Mesodermal cell (in vitro differentiated cells): Measurements from ENCODE around the gene YPEL5.
"Not testable (repeated sequence)": the region's sequence is repeated elsewhere in the genome, so short reads cannot be mapped to it uniquely, and the experiment has no call there.

Source experiments
- H3K27ac ChIP-seq: 2 replicates; pipeline ENCODE4 v1.7.0; 2013; ENCODE audit warnings: mild to moderate bottlenecking, low read depth, low read length, moderate library complexity; ENCODE audit not compliant: severe bottlenecking
- H3K36me3 ChIP-seq: 2 replicates; pipeline ENCODE4 v1.7.1; 2013; ENCODE audit warnings: mild to moderate bottlenecking, low read length, moderate library complexity; ENCODE audit not compliant: control insufficient read depth, insufficient read depth
- H3K4me1 ChIP-seq: one replicate; pipeline ENCODE4 v1.7.1; 2013; ENCODE audit warnings: mild to moderate bottlenecking, low read length; ENCODE audit not compliant: insufficient read depth, control insufficient read depth, poor library complexity, severe bottlenecking
- H3K4me3 ChIP-seq: 2 replicates; pipeline ENCODE4 v1.7.0; 2013; ENCODE audit warnings: low read length, control low read depth, mild to moderate bottlenecking; ENCODE audit not compliant: insufficient read depth, poor library complexity, severe bottlenecking; ENCODE audit errors: extremely low read depth
- H3K9me3 ChIP-seq: 2 replicates; pipeline ENCODE4 v1.7.1; 2013; ENCODE audit warnings: mild to moderate bottlenecking, low read length, moderate library complexity; ENCODE audit not compliant: control insufficient read depth
- WGBS, 2 experiments: methylation state at CpG; one replicate each; pipeline ENCODE4 v1.1.5; 2013; ENCODE audit warnings: missing lambda C conversion rate in 2 of 2; ENCODE audit not compliant: insufficient coverage in 2 of 2; 5-methylcytosine and 5-hydroxymethylcytosine counted together

Gene YPEL5

GRCh38 chr2:30139131-30139870 is 7.5 kb upstream of the YPEL5 start:
- Histone ChIP-seq H3K27ac (no peak overlapping the region), H3K9me3 (no peaks in the 10 kb centered on the region), H3K4me1 (no peaks in the 10 kb centered on the region), H3K4me3 (no peak overlapping the region), H3K36me3 (no peaks in the 10 kb centered on the region)
- WGBS, 2 experiments: 75 to 79% methylated on average over 5 of the region's 6 CpGs

DNA sequence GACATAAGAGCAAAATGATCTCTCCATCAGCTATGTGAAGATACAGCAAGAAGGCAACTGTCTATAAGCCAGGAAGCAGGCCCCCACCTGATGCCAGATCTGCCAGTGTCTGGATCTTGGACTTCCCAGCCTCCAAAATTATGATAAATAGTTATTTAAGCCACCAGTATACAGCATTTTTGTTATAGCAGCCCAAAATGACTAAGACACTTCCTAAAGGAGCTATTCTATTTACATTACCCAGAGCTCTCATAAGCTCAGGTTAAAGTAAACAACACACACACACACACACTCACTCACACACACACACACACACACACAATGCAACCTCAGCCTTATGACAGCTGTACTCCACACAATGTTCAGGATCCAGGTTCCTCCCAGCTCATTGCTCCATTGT is 5.7 kb upstream of the YPEL5 start:
- H3K9me3 ChIP-seq: no peaks in the 10 kb centered on the region
- H3K27ac ChIP-seq: no peak overlapping the region
- H3K4me3 ChIP-seq: no peak overlapping the region
- H3K36me3 ChIP-seq: no peaks in the 10 kb centered on the region
- H3K4me1 ChIP-seq: no peaks in the 10 kb centered on the region

DNA sequence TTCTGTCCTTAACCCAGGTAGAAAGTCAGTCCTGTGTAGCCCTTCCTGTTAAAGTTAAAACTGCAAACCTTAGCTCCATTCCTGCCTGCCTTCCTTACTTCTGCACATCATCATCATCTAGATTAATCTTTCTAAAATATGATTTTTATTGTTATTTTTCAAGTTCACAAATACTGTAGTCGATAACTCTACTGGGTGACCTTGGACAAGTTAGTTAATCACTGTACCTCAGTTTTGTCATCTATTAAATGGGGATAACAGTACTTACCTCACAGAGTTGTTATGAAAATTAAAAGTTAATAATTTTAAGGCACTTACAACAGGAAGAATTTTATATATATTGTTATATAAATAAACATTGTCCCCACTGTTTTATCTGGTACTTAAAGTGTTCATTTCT is 2.5 kb upstream of the YPEL5 start:
- no peak overlapping the region for H3K27ac ChIP-seq
- H3K9me3 ChIP-seq: no peaks in the 10 kb centered on the region
- H3K4me3 ChIP-seq: no peak overlapping the region
- no peaks in the 10 kb centered on the region for H3K36me3 ChIP-seq
- no CpG with 5 or more reads among the region's 1 CpG for whole genome bisulfite sequencing, 2 experiments
- H3K4me1 ChIP-seq: peaks cover 7% of the 10 kb centered on the region

DNA sequence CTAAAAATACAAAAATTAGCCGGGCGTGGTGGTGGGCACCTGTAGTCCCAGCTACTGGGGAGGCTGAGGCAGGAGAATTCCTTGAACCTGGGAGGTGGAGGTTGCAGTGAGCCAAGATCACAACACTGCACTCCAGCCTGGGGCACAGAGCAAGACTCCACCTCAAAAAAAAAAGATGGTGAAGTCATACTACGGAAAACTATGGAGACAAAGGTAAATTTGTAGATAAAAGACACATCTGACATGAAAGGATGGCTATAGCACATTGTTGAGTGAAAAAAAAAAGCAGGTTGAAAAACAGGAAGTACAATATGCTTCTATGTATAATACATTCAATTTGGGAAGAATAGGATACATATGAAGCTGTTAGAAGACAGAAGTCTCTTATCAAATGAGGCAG is 1.9 kb upstream of the YPEL5 start:
- WGBS, 2 experiments: 71% methylated on average over 1 of the region's 3 CpGs; no CpG with 5 or more reads in 1 of the 2 experiments
- H3K36me3 ChIP-seq, H3K9me3 ChIP-seq, H3K27ac ChIP-seq, H3K4me3 ChIP-seq: not testable (repeated sequence)
- peaks cover 14% of the 10 kb centered on the region for H3K4me1 ChIP-seq

DNA sequence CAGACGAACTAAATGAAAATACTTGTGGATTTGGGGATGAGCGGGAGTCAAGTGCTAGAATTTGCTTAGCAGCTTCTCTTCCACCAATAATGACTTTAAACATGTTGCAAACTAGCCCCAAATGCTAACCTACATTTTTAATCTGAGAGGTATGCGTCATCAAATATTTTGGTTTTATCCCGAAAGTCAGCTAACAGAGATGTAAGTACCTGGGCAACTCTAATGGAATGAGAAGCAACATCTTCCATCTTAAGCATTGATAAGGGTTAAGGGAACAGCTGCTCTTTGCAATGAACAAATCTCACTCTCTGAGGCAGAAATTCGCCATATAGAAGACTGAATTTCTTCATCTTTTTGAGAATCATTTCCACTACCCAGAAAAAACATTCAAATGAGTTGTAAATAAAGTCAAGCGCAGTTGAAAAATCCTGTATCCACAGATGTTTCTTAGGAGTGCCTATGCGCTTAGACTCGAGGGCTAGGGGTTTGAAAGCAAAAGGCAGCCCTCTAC is 926 bp upstream of the YPEL5 start:
- peak overlapping the region; percentile 40 for H3K4me3 ChIP-seq
- H3K9me3 ChIP-seq: no peaks in the 10 kb centered on the region
- peak overlapping the region; percentile 62 for H3K27ac ChIP-seq
- peaks cover 23% of the 10 kb centered on the region for H3K4me1 ChIP-seq
- WGBS, 2 experiments: 35% methylated on average over 4 to 6 of the region's 8 CpGs
- peaks cover 14% of the 10 kb centered on the region for H3K36me3 ChIP-seq

DNA sequence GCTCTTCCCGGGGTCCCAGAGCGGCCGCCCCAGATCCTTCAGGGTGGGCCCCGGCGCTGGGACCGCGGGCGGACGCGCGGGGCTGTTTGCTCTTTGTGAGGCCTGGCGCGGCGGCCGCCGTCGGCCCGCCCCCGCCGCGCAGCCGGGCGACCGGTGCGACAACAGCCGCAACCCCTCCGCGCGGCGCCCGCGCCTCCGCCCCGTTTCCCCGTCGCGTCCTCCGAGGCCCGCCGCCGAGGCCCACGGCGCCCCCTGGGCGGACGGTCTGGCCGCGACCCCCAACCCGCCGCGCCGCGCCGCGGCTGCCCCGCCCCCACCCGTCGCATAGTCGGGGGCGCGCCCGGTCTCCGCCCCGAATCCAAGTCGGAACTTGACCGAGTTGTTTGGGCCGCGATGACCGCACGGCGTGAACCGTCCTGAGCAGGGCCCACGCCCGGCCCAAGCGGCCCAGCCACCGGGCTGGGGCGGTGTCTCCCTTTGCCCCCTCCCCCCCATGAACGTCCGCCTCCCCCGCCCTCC is 448 bp downstream of the YPEL5 start:
- 0% methylated on average over 55 to 66 of the region's 79 CpGs for WGBS, 2 experiments
- peaks cover 30% of the 10 kb centered on the region for H3K4me1 ChIP-seq
- peak overlapping the region; percentile 82 for H3K4me3 ChIP-seq
- H3K27ac ChIP-seq: peak overlapping the region; percentile 97
- no peaks in the 10 kb centered on the region for H3K9me3 ChIP-seq
- peaks cover 25% of the 10 kb centered on the region for H3K36me3 ChIP-seq

DNA sequence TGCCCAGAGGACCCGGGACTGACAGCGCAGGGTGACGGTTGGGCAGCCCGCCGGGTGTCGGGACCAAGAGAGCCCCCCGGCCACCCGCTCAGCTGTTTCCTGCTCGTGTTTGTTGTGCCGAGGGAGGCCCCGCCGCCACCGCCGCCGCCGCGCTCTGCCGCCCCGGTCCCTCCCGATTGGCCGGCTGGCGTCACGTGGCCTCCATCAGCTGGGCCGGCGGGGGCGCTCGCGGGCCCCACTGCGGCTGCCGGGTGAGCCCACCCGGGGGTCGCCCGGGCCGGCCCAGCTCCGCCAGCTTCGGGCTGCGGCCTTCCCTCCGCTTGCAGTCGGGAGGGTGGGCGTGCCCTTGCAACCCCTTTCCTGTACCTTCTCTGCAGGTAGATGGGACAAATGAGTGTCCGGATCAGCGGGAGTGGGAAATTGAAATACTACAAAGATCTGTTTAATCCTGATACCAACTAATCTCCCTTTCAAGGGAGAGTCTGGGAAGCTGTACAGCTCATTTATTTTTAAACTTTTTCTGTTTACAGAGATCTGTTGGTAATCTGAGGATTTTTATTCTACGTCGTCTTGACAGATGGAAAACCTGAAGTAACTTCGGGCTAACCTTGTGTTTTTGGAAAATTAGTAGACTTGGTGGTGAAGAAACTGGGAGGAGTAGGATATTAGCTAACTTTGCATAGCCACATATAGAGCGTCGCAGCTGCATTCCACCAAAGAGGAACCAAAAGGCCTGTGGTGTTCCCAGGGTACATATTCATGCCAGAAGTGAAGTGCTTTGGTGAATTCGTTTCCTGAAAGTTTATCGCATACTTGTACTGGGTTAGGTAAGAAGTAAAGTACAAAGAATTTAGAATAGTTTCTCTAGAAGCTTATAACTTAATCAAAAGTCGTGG is 1.2 kb downstream of the YPEL5 start:
- Histone ChIP-seq H3K36me3 (peaks cover 32% of the 10 kb centered on the region), H3K4me1 (peaks cover 31% of the 10 kb centered on the region), H3K9me3 (no peaks in the 10 kb centered on the region), H3K27ac (peak overlapping the region; percentile 87), H3K4me3 (peak overlapping the region; percentile 82)
- 4 to 5% methylated on average over 28 to 43 of the region's 50 CpGs for WGBS, 2 experiments

GRCh38 chr2:30148850-30149249 is 2.0 kb downstream of the YPEL5 start:
- Histone ChIP-seq H3K27ac (peak overlapping the region; percentile 87), H3K9me3 (no peaks in the 10 kb centered on the region), H3K36me3 (peaks cover 41% of the 10 kb centered on the region), H3K4me1 (peaks cover 31% of the 10 kb centered on the region), H3K4me3 (peak overlapping the region; percentile 82)
- 24 to 54% methylated on average over 3 to 4 of the region's 4 CpGs for WGBS, 2 experiments

DNA sequence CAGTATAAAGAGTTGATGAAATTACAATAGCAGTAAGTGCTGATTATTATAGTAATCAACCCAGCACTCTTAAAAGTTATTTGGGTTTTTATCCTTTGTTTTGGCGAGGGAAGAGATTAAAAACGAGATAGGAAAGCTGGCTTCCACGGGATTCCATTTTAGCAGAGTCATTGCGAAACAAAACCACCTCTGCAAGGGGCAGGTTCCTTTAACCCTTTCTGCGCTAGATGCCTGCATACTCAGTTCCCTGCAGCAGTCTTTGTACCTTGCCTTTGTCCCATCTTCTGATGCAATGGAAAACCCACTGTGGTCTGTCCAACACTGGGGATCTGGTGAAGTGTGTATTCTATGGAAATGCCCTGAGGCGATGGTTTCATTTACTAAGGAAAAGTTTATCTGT is 2.7 kb downstream of the YPEL5 start:
- 5 to 41% methylated on average over 2 to 3 of the region's 6 CpGs for WGBS, 2 experiments
- Histone ChIP-seq H3K4me3 (peak overlapping the region; percentile 82), H3K27ac (peak overlapping the region; percentile 84)

DNA sequence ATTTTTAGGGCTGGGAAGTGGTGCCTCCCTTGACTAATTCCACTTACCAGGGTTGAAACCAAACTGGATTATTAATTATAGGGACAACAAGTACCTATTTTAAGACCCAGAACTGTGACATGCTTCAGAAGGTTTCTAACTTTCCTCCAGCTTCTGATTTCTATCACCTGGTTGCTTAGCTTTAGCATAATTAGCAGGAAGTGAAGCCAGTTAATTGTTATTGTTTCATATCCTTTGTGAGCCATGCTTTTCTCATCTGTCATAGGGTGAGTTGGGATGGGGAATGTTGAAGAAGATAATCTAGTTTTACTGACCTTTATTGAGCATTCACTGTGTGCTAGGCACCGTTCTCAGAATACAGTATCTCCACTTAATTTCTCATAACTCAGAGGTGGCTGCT is 3.2 kb downstream of the YPEL5 start:
- Histone ChIP-seq H3K27ac (peak overlapping the region; percentile 84), H3K4me3 (peak overlapping the region; percentile 82)
- WGBS, 2 experiments: no CpG with 5 or more reads among the region's 1 CpG

More for the DNA sequence above, 2.7 kb downstream of the YPEL5 start:
- H3K4me1 ChIP-seq: peaks cover 31% of the 10 kb centered on the region
- H3K9me3 ChIP-seq: no peaks in the 10 kb centered on the region
- peaks cover 48% of the 10 kb centered on the region for H3K36me3 ChIP-seq

More for the DNA sequence above, 3.2 kb downstream of the YPEL5 start:
- H3K9me3 ChIP-seq: no peaks in the 10 kb centered on the region
- H3K4me1 ChIP-seq: peaks cover 31% of the 10 kb centered on the region
- H3K36me3 ChIP-seq: peaks cover 52% of the 10 kb centered on the region
